Measurements from ENCODE around the gene GLA. TPM values are rescaled to one million over a fixed set of nuclear protein-coding genes. Genes with fewer than 3 reads are reported as not detected.

GLA gene
- polyA plus RNA-seq (2013, experiment 1 of 2) = 36.2 TPM
- polyA plus RNA-seq (2013, experiment 2 of 2) = 34.3 TPM

GRCh38 chrX:101407748-101408531 is at the start of gene GLA, which contains the start of gene HNRNPH2:
GLA (minus strand) TSS chrX:101407925; CDS start chrX:101407903, 22 bp downstream.
HNRNPH2 (plus strand) TSS chrX:101408222; CDS start chrX:101411989, 3,767 bp downstream.
- no CpG with 5 or more reads among the region's 47 CpGs for WGBS, 2 donors (ENCODE audit: extremely low coverage in 2 of 2, insufficient read length in 2 of 2, insufficient replicate concordance in 1 of 2)
- H3K4me3 ChIP-seq (ENCODE audit: low read length in 2 of 2) = peak within 1 kb of the TSS; percentile 80 to 94
- peak within 1 kb of the TSS; percentile 60 for H3K9ac ChIP-seq (ENCODE audit: low read depth, low read length, poor library complexity)
- DNase-seq (ENCODE audit: low spot score) = peak; percentile 95
- no peak within 1 kb of the TSS for H4K8ac ChIP-seq (ENCODE audit: low read depth, low read length)
- no peak within 1 kb of the TSS for H2BK120ac ChIP-seq (ENCODE audit: low read depth, low read length)
- H3K23ac ChIP-seq (ENCODE audit: low read depth, low read length, poor library complexity) = no peak within 1 kb of the TSS
- peak within 1 kb of the TSS; percentile 87 for H2AFZ ChIP-seq (ENCODE audit: low read length)
- H3K4me2 ChIP-seq (ENCODE audit: insufficient read depth, low read length, poor library complexity, severe bottlenecking) = peak within 1 kb of the TSS; percentile 43
- no peak within 1 kb of the TSS for H2AK5ac ChIP-seq (ENCODE audit: low read depth, low read length)
- peak within 1 kb of the TSS; percentile 73 for H3K27ac ChIP-seq (replicated peaks; ENCODE audit: low read length)
- H4K91ac ChIP-seq (ENCODE audit: low read depth, low read length, poor library complexity) = no peak within 1 kb of the TSS
- H3K79me1 ChIP-seq (ENCODE audit: low read depth, low read length) = no peaks in the 10 kb centered on the region
- no peak within 1 kb of the TSS for H2BK15ac ChIP-seq (ENCODE audit: low read length)
- H3K9me3 ChIP-seq (replicated peaks in 1 of 2; ENCODE audit: control insufficient read depth in 2 of 2, insufficient read depth in 1 of 2, low read depth in 1 of 2, low read length in 2 of 2) = no peaks in the 10 kb centered on the region
- no peaks in the 10 kb centered on the region for H3K4me1 ChIP-seq (ENCODE audit: control insufficient read depth in 2 of 2, insufficient read depth in 1 of 2, low read depth in 1 of 2, low read length in 2 of 2)
- no peak within 1 kb of the TSS for H2BK12ac ChIP-seq (ENCODE audit: low read length)
- no peaks in the 10 kb centered on the region for H3K27me3 ChIP-seq (ENCODE audit: control insufficient read depth in 3 of 3, insufficient read depth in 3 of 3, low read depth in 1 of 3, low read length in 3 of 3)
- H3K14ac ChIP-seq (ENCODE audit: low read length) = no peak within 1 kb of the TSS
- H2BK5ac ChIP-seq (ENCODE audit: low read length) = no peak within 1 kb of the TSS
- no peak within 1 kb of the TSS for H3K4ac ChIP-seq (ENCODE audit: low read length)
- H3K18ac ChIP-seq (ENCODE audit: low read length) = no peak within 1 kb of the TSS
- peaks cover 10 to 23% of the 10 kb centered on the region in 2 donors for H3K36me3 ChIP-seq (replicated peaks in 1 of 2; ENCODE audit: control insufficient read depth in 2 of 2, insufficient read depth in 2 of 2, low read length in 2 of 2)

GRCh38 chrX:101452056-101452455 is 44.3 kb upstream of the GLA start:
- Histone ChIP-seq H3K27ac (replicated peaks; ENCODE audit: low read length) (no peak overlapping the region), H2BK5ac (ENCODE audit: low read length) (no peak overlapping the region), H3K27me3 (ENCODE audit: control insufficient read depth in 3 of 3, insufficient read depth in 3 of 3, low read depth in 1 of 3, low read length in 3 of 3) (no peaks in the 10 kb centered on the region), H3K9ac (ENCODE audit: low read depth, low read length, poor library complexity) (no peak overlapping the region), H3K23ac (ENCODE audit: low read depth, low read length, poor library complexity) (no peak overlapping the region), H3K4me2 (ENCODE audit: insufficient read depth, low read length, poor library complexity, severe bottlenecking) (no peak overlapping the region), H2AFZ (ENCODE audit: low read length) (no peak overlapping the region), H4K91ac (ENCODE audit: low read depth, low read length, poor library complexity) (no peak overlapping the region), H3K36me3 (replicated peaks in 1 of 2; ENCODE audit: control insufficient read depth in 2 of 2, insufficient read depth in 2 of 2, low read length in 2 of 2) (peaks cover 0 to 2% of the 10 kb centered on the region in 2 donors), H2AK5ac (ENCODE audit: low read depth, low read length) (no peak overlapping the region), H3K14ac (ENCODE audit: low read length) (no peak overlapping the region), H2BK120ac (ENCODE audit: low read depth, low read length) (no peak overlapping the region), H3K79me1 (ENCODE audit: low read depth, low read length) (no peaks in the 10 kb centered on the region), H4K8ac (ENCODE audit: low read depth, low read length) (no peak overlapping the region), H2BK15ac (ENCODE audit: low read length) (no peak overlapping the region), H3K4ac (ENCODE audit: low read length) (no peak overlapping the region), H2BK12ac (ENCODE audit: low read length) (no peak overlapping the region), H3K4me1 (ENCODE audit: control insufficient read depth in 2 of 2, insufficient read depth in 1 of 2, low read depth in 1 of 2, low read length in 2 of 2) (no peaks in the 10 kb centered on the region), H3K18ac (ENCODE audit: low read length) (no peak overlapping the region), H3K9me3 (replicated peaks in 1 of 2; ENCODE audit: control insufficient read depth in 2 of 2, insufficient read depth in 1 of 2, low read depth in 1 of 2, low read length in 2 of 2) (no peaks in the 10 kb centered on the region), H3K4me3 (ENCODE audit: low read length in 2 of 2) (no peak overlapping the region)
- DNase-seq (ENCODE audit: low spot score) = no peak
- WGBS, 2 donors (ENCODE audit: extremely low coverage in 2 of 2, insufficient read length in 2 of 2, insufficient replicate concordance in 1 of 2) = no CpG with 5 or more reads among the region's 3 CpGs

- Histone ChIP-seq H3K4ac (ENCODE audit: low read length) (no peak overlapping the region), H3K79me1 (ENCODE audit: low read depth, low read length) (no peaks in the 10 kb centered on the region), H3K23ac (ENCODE audit: low read depth, low read length, poor library complexity) (no peak overlapping the region), H3K9ac (ENCODE audit: low read depth, low read length, poor library complexity) (no peak overlapping the region), H3K4me3 (ENCODE audit: low read length in 2 of 2) (no peak overlapping the region), H3K27ac (replicated peaks; ENCODE audit: low read length) (no peak overlapping the region), H3K4me2 (ENCODE audit: insufficient read depth, low read length, poor library complexity, severe bottlenecking) (no peak overlapping the region), H4K8ac (ENCODE audit: low read depth, low read length) (no peak overlapping the region), H2BK5ac (ENCODE audit: low read length) (no peak overlapping the region), H2BK12ac (ENCODE audit: low read length) (no peak overlapping the region), H3K4me1 (ENCODE audit: control insufficient read depth in 2 of 2, insufficient read depth in 1 of 2, low read depth in 1 of 2, low read length in 2 of 2) (no peaks in the 10 kb centered on the region), H2AFZ (ENCODE audit: low read length) (no peak overlapping the region), H3K18ac (ENCODE audit: low read length) (no peak overlapping the region), H4K91ac (ENCODE audit: low read depth, low read length, poor library complexity) (no peak overlapping the region), H3K14ac (ENCODE audit: low read length) (no peak overlapping the region), H3K27me3 (ENCODE audit: control insufficient read depth in 3 of 3, insufficient read depth in 3 of 3, low read depth in 1 of 3, low read length in 3 of 3) (peaks cover 0 to 3% (median 0%) of the 10 kb centered on the region in 3 experiments), H2BK120ac (ENCODE audit: low read depth, low read length) (no peak overlapping the region), H2BK15ac (ENCODE audit: low read length) (no peak overlapping the region), H3K9me3 (replicated peaks in 1 of 2; ENCODE audit: control insufficient read depth in 2 of 2, insufficient read depth in 1 of 2, low read depth in 1 of 2, low read length in 2 of 2) (no peaks in the 10 kb centered on the region), H2AK5ac (ENCODE audit: low read depth, low read length) (no peak overlapping the region), H3K36me3 (replicated peaks in 1 of 2; ENCODE audit: control insufficient read depth in 2 of 2, insufficient read depth in 2 of 2, low read length in 2 of 2) (peaks cover 0 to 2% of the 10 kb centered on the region in 2 donors)
- no peak for DNase-seq (ENCODE audit: low spot score)
- no CpG with 5 or more reads among the region's 2 CpGs for WGBS, 2 donors (ENCODE audit: extremely low coverage in 2 of 2, insufficient read length in 2 of 2, insufficient replicate concordance in 1 of 2)
Observed at GRCh38 chrX:101450961-101451360, 43.2 kb upstream of the GLA start.

DNA sequence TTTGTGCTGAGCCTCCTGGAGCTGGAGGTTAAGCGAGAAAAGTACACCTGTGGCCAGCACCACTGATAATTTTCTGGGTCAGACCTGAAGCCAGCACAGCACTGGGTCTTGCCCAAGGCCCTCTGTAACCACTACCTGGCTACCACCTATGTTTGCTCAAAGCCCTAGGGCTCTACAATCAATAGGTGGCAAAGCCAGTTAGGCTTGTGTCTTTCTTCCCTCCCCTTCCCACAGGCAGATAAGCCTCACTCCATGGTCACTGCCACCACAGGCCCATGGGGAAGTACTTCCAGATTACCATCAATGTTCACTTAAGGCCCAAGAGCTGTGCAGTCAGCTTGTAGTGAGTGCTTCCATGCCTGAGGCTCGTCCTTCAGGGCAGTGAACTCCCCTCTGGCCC is 42.4 kb upstream of the GLA start:
- no peak overlapping the region for H4K91ac ChIP-seq (ENCODE audit: low read depth, low read length, poor library complexity)
- no peak overlapping the region for H2BK120ac ChIP-seq (ENCODE audit: low read depth, low read length)
- H3K27me3 ChIP-seq (ENCODE audit: control insufficient read depth in 3 of 3, insufficient read depth in 3 of 3, low read depth in 1 of 3, low read length in 3 of 3) = peaks cover 0 to 3% (median 0%) of the 10 kb centered on the region in 3 experiments
- no peaks in the 10 kb centered on the region for H3K9me3 ChIP-seq (replicated peaks in 1 of 2; ENCODE audit: control insufficient read depth in 2 of 2, insufficient read depth in 1 of 2, low read depth in 1 of 2, low read length in 2 of 2)
- H3K4me2 ChIP-seq (ENCODE audit: insufficient read depth, low read length, poor library complexity, severe bottlenecking) = no peak overlapping the region
- H3K79me1 ChIP-seq (ENCODE audit: low read depth, low read length) = no peaks in the 10 kb centered on the region
- no peak overlapping the region for H2AK5ac ChIP-seq (ENCODE audit: low read depth, low read length)
- no peak overlapping the region for H2AFZ ChIP-seq (ENCODE audit: low read length)
- no CpG with 5 or more reads among the region's 2 CpGs for WGBS, 2 donors (ENCODE audit: extremely low coverage in 2 of 2, insufficient read length in 2 of 2, insufficient replicate concordance in 1 of 2)
- H3K9ac ChIP-seq (ENCODE audit: low read depth, low read length, poor library complexity) = no peak overlapping the region
- no peak overlapping the region for H3K18ac ChIP-seq (ENCODE audit: low read length)
- no peak overlapping the region for H2BK5ac ChIP-seq (ENCODE audit: low read length)
- DNase-seq (ENCODE audit: low spot score) = no peak
- H3K14ac ChIP-seq (ENCODE audit: low read length) = no peak overlapping the region
- no peak overlapping the region for H3K23ac ChIP-seq (ENCODE audit: low read depth, low read length, poor library complexity)
- no peak overlapping the region for H2BK15ac ChIP-seq (ENCODE audit: low read length)
- H2BK12ac ChIP-seq (ENCODE audit: low read length) = no peak overlapping the region
- no peaks in the 10 kb centered on the region for H3K4me1 ChIP-seq (ENCODE audit: control insufficient read depth in 2 of 2, insufficient read depth in 1 of 2, low read depth in 1 of 2, low read length in 2 of 2)
- H3K36me3 ChIP-seq (replicated peaks in 1 of 2; ENCODE audit: control insufficient read depth in 2 of 2, insufficient read depth in 2 of 2, low read length in 2 of 2) = peaks cover 0 to 2% of the 10 kb centered on the region in 2 donors
- no peak overlapping the region for H3K27ac ChIP-seq (replicated peaks; ENCODE audit: low read length)
- no peak overlapping the region for H4K8ac ChIP-seq (ENCODE audit: low read depth, low read length)
- H3K4me3 ChIP-seq (ENCODE audit: low read length in 2 of 2) = no peak overlapping the region
- H3K4ac ChIP-seq (ENCODE audit: low read length) = no peak overlapping the region
